ENCODE measurements around the gene COL6A3.

DNA sequence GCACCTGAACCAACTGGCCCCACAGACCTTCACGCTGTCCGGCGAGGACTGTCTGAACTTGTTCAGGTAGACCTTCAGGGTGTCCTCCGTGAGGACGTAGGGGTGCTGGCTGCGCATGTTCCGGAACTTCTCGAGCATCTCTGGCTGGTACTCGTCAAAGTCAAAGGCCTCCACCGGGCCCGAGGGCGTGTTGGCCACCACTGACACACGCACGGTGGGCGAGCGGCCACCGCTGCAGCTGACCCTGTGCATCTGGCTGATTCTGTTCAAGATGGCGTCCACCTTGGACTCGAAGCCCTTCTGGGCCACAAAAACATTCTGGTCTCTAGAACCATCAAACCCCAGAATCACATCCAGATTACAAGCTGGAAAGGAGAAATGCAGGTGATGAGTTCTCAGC is 48.3 kb downstream of the COL6A3 start:
- no peak for TF ChIP-seq POLR2A (IDR thresholded peaks at IDR 0.05)
- TF ChIP-seq, protein P1, sequence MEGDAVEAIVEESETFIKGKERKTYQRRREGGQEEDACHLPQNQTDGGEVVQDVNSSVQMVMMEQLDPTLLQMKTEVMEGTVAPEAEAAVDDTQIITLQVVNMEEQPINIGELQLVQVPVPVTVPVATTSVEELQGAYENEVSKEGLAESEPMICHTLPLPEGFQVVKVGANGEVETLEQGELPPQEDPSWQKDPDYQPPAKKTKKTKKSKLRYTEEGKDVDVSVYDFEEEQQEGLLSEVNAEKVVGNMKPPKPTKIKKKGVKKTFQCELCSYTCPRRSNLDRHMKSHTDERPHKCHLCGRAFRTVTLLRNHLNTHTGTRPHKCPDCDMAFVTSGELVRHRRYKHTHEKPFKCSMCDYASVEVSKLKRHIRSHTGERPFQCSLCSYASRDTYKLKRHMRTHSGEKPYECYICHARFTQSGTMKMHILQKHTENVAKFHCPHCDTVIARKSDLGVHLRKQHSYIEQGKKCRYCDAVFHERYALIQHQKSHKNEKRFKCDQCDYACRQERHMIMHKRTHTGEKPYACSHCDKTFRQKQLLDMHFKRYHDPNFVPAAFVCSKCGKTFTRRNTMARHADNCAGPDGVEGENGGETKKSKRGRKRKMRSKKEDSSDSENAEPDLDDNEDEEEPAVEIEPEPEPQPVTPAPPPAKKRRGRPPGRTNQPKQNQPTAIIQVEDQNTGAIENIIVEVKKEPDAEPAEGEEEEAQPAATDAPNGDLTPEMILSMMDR (IDR thresholded peaks at IDR 0.05) = no peak

Measured in sigmoid colon (tissue), 3 donors.